GM12892 (cell line): ENCODE measurements around the gene LDB1.
A peak's percentile ranks its signal among the peaks of the same experiment; 100 is the strongest.

Source experiments
- DNase-seq: peaks from one replicate; pipeline ENCODE4 v3.0.0; 2011; ENCODE audit not compliant: insufficient read length
- FAIRE-seq: peaks from 2 replicates; lab custom pipeline; 2011; peaks lifted over from hg19 to GRCh38; lab: Jason Lieb, UNC
- POLR2A ChIP-seq: IDR thresholded peaks from 2 replicates; pipeline ENCODE4 v1.6.1; 2011; ENCODE audit warnings: low read depth, low read length, control low read depth
- POLR2AphosphoS5 ChIP-seq: IDR thresholded peaks from 2 replicates; pipeline ENCODE4 v1.6.1; 2011; ENCODE audit warnings: low read depth, low read length, control low read depth
- TAF1 ChIP-seq: IDR thresholded peaks from 2 replicates; pipeline ENCODE4 v1.6.1; 2011; ENCODE audit warnings: low read depth, mild to moderate bottlenecking, control low read depth, low read length, borderline replicate concordance

The LDB1 gene

GRCh38 chr10:102106998-102107397 is 13.2 kb downstream of the LDB1 start:
- FAIRE-seq (no peak), DNase-seq (no peak)
- TF ChIP-seq POLR2AphosphoS5 (no peak), POLR2A (no peak), TAF1 (no peak)

- no peak for FAIRE-seq
Observed at GRCh38 chr10:102102421-102102820, 17.7 kb downstream of the LDB1 start.

DNA sequence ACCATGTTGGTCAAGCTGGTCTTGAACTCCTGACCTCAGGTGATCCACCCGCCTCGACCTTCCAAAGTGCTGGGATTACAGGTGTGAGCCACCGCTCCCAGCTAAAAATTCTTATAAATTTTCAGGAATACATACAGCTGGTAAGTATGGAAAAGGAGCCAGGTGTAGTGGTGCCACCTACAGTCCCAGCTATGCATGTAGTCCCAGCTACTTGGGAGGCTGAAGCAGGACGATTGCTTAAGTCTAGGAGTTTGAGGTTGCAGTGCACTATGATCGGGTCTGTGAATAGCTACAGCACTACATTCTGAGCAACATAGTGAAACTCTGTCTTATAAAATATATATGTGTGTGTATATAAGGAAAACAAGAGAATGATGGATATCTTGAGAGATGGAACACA is 19.0 kb downstream of the LDB1 start:
- FAIRE-seq: no peak
- DNase-seq: no peak
- no peak for TF ChIP-seq TAF1
- TF ChIP-seq POLR2A: no peak
- TF ChIP-seq POLR2AphosphoS5: no peak

More at GRCh38 chr10:102102421-102102820, 17.7 kb downstream of the LDB1 start:
- TF ChIP-seq POLR2AphosphoS5 (no peak), POLR2A (no peak), TAF1 (no peak)
- no peak for DNase-seq

DNA sequence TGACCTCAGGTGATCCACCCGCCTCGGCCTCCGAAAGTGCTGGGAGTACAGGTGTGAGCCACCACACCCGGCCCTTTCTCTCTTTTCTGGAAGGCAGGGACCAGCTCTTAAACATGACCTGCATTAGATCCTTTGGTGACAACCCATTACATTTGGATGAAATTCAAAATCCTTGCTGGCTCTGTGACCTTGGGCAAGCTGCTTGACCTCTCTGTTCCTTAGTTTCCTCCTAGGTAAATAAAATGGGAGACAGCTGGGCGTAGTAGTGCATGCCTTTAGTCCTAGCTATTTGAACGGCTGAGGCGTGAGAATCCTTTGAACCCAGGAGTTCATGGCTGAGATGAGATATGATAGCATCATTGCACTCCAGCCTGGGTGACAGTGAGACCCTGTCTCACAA is 23.7 kb downstream of the LDB1 start:
- FAIRE-seq (no peak), DNase-seq (no peak)
- TF ChIP-seq POLR2AphosphoS5 (no peak), TAF1 (no peak), POLR2A (no peak)

GRCh38 chr10:102090772-102091171 is 29.4 kb downstream of the LDB1 start:
- DNase-seq: no peak
- FAIRE-seq: no peak
- no peak for TF ChIP-seq TAF1
- no peak for TF ChIP-seq POLR2A
- no peak for TF ChIP-seq POLR2AphosphoS5

- FAIRE-seq: no peak
Observed at GRCh38 chr10:102086196-102086595, 34.0 kb downstream of the LDB1 start.

DNA sequence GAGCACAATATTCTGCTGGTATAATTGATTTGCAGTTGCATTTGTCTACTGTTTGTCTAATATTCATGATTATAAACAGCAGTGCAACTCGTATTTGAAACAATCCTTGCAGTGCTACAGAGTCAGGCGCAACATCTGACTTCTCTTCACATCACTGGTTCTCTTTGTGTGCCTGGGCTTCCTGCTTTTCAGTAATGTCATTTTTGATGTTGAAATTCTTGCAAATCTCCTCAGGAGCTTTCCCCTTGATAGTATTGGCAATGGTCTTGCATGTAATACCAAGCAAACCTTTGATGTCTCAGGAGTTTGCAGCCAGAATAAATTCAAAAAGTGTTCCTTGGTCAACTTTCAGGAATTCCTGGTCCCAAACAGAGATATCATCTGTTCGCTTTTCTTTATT is 34.8 kb downstream of the LDB1 start:
- TF ChIP-seq POLR2A (no peak), POLR2AphosphoS5 (no peak), TAF1 (no peak)
- no peak for FAIRE-seq
- no peak for DNase-seq

More at GRCh38 chr10:102086196-102086595, 34.0 kb downstream of the LDB1 start:
- no peak for DNase-seq
- TF ChIP-seq TAF1: no peak
- no peak for TF ChIP-seq POLR2AphosphoS5
- TF ChIP-seq POLR2A: no peak

DNA sequence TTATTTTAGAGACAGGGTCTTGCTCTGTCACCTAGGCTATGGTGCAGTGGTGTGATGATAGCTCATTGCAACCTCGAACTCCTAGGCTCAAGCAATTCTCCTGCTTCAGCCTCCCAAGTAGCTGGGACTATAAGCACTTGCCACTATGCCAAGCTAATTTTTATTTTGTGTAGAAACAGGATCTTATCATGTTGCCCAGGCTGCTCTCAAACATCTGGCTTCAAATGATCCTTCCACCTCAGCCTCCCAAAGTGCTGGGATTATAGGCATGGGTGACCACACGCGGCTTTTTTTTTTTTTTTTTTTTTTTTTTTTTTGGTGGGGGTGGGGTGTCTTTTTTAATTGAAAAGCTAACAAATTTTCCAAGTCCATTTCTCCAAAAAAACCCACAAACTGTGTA is 36.6 kb downstream of the LDB1 start:
- no peak for FAIRE-seq
- DNase-seq: no peak
- TF ChIP-seq TAF1 (no peak), POLR2A (no peak), POLR2AphosphoS5 (no peak)

- FAIRE-seq (peak; percentile 80), DNase-seq (peak; percentile 68)
- TF ChIP-seq POLR2A (no peak), POLR2AphosphoS5 (no peak), TAF1 (no peak)
Observed at GRCh38 chr10:102072673-102073527, 47.3 kb downstream of the LDB1 start.

DNA sequence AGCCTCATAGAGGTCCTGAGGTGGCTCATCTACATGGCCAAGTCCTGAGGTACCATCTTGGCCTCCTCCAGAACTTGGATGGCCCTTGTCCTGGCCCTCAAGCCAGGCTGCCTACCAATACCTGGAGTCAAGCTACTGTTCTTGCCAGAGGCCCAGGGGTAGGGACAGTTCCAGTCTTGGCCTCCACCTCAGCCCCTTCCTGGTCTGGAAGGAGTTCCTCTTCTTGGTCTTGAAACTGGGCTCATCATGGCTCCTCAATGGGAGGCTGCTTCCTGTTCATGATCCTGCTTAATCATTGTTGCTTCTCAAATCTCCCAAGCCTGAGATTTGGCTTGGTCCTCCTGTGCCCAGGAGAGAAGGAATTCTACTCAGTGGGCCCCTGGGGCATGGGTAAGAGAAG is 51.1 kb downstream of the LDB1 start:
- FAIRE-seq (no peak), DNase-seq (no peak)
- TF ChIP-seq POLR2A: no peak
- TF ChIP-seq TAF1: no peak
- no peak for TF ChIP-seq POLR2AphosphoS5

GRCh38 chr10:102068216-102068615 is 52.0 kb downstream of the LDB1 start:
- DNase-seq (no peak), FAIRE-seq (no peak)
- TF ChIP-seq POLR2AphosphoS5: no peak
- TF ChIP-seq POLR2A: no peak
- no peak for TF ChIP-seq TAF1

- TF ChIP-seq TAF1 (no peak), POLR2AphosphoS5 (no peak), POLR2A (no peak)
- FAIRE-seq (no peak), DNase-seq (no peak)
Observed at GRCh38 chr10:102067091-102067916, 52.9 kb downstream of the LDB1 start.
